WI38 (cell line): ENCODE data around the gene OR52E1.

Experiments used
- H3K4me3 ChIP-seq: 2 replicates; pipeline ENCODE4 v1.5.1; 2011; ENCODE audit warnings: low read depth, mild to moderate bottlenecking, control low read depth, low read length
- TF ChIP-seq, protein P1 (sequence below): IDR thresholded peaks from 2 replicates; pipeline ENCODE4 v1.5.1; 2012; ENCODE audit warnings: low read depth, mild to moderate bottlenecking, control low read depth, low read length

OR52E1 gene

DNA sequence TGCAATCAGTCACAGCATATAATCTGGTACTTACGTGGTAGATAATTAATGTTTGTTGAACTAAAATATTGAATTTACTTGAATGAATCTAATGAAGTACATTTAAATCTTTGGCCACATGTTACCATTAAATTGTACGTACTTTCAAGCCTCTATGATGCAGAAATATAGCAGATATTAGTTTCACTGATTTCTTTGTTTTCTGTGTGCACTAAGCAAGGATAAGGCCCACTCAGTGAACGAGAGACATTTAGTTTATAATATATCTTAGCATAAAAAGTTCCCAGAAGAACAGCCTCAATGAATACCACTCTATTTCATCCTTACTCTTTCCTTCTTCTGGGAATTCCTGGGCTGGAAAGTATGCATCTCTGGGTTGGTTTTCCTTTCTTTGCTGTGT is at the start of gene OR52E1:
TSS of gene OR52E1 (plus strand) at position 301 of the 400 bp plus-strand sequence.
- TF ChIP-seq, protein P1, sequence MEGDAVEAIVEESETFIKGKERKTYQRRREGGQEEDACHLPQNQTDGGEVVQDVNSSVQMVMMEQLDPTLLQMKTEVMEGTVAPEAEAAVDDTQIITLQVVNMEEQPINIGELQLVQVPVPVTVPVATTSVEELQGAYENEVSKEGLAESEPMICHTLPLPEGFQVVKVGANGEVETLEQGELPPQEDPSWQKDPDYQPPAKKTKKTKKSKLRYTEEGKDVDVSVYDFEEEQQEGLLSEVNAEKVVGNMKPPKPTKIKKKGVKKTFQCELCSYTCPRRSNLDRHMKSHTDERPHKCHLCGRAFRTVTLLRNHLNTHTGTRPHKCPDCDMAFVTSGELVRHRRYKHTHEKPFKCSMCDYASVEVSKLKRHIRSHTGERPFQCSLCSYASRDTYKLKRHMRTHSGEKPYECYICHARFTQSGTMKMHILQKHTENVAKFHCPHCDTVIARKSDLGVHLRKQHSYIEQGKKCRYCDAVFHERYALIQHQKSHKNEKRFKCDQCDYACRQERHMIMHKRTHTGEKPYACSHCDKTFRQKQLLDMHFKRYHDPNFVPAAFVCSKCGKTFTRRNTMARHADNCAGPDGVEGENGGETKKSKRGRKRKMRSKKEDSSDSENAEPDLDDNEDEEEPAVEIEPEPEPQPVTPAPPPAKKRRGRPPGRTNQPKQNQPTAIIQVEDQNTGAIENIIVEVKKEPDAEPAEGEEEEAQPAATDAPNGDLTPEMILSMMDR = no peak
- no peak within 1 kb of the TSS for H3K4me3 ChIP-seq

DNA sequence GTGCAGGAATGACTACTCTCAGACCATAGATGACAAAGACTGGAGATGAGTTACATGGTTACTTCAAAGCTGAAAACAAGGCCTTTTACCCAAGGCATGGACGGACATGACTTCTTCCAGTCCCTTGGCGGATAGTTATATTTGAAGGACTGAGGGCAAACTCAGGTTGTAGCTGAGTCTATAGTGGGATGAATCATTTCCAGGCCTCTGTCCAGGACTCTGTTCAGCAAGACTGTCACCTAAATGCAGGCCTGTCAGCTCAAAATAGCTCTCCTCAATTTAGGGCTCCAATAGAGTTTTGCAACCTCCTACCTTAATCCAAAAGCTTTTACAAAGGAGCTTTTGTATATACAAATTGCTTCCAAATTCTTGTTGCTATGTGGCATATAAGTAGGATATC is 47.4 kb upstream of the OR52E1 start:
- H3K4me3 ChIP-seq = no peak overlapping the region
- TF ChIP-seq, protein P1 = no peak

DNA sequence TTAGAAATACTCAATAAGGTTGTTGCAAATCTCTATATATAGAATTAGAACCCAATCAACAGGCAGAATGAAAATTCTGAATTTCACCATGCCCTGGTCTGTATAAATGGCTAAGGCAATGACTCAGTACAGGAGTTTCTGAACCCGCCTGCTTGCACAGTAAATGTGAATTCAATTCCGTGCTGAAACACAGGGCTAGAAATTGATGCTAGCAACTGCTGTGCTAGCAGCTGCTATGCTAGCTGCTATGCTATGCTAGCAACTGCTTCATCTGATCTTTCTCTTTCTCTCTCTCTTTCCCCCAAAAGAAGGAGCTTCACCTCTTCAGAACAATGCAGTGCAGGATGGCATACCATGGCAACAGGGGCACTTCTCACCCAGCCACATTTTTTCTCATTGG is 32.7 kb upstream of the OR52E1 start:
- no peak overlapping the region for H3K4me3 ChIP-seq
- TF ChIP-seq, protein P1 = no peak

DNA sequence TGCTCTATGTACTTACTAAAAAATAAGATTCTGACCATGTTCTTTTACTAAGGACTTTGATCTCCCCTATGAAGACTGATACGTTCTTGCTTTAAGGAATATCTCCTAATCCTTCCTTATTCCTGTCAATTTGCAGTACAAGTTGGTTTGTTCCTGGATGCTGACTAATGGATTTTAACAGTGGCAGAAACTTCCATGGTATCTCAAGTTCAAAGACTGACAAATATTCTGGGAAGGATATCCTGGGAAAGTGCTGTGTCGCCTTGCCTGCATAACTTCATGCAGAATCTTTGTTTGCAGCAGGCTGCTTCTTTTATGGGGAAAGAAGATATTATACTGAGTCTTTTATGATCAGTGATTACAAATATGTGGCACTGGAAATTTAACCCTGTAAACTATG is 31.4 kb upstream of the OR52E1 start:
- TF ChIP-seq, protein P1 = no peak
- H3K4me3 ChIP-seq = no peak overlapping the region

DNA sequence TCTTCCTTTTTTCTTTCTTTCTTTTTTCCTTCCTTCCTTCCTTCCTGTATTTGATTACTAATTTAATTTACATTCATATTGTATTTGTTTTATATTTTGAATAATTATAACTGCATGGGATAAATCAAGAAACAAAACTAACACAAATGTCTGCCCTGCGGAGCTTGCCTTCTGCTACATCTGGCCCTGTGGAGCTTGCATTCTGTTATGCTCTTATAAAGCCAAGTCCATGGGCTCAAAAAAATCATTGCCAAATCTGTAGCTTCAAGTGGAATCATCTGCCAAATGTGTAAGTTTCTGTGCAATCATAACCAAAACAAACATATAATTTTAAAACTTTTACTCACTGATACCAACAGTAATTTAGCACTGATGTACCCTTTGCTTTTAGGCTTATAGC is 31.0 kb upstream of the OR52E1 start:
- H3K4me3 ChIP-seq = no peak overlapping the region
- TF ChIP-seq, protein P1 = no peak

DNA sequence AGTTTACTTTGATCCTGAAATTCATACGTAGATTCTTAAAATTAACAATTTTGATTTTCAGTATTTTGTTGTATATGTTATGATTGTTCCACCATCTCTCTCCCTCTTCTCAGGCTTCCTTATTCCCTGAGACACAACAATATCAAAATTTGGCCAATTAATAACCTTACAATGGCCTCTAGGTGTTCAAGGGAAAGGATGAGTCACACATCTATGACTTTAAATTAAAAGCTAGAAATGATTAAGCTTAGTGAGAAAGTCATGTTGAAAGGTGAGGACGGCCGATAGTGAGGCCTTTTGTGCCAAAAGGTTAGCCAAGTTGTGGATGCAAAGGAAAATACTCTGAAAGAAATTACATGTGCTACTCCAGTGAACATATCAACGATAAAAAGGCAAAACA is 28.5 kb upstream of the OR52E1 start:
- H3K4me3 ChIP-seq = no peak overlapping the region
- TF ChIP-seq, protein P1 = no peak

DNA sequence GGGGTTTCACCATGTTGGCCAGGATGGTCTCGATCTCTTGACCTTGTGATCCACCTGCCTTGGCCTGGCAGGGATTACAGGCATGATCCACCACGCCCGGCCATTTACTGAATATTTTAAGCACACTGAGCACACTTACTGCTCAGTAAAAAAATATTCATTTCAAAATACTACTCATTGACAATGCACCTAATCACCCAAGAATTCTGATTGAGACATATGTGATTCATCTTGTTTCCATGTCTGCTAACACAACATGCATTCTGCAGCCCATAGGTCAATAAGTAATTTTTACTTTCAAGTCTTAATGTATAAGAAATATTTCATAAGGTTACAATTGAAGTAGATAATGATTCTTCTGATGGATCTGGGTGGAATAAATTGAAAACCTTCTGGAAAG is 27.3 kb upstream of the OR52E1 start:
- TF ChIP-seq, protein P1 = no peak

More for the DNA sequence above, 27.3 kb upstream of the OR52E1 start:
- H3K4me3 ChIP-seq = no peak overlapping the region
